Nephron (organoid): ENCODE data around the gene UNC5C.

ENCODE experiments used
- H3K27ac Mint-ChIP-seq, 3 experiments: 2 replicates each; pipeline ENCODE4 v1.8.0; 2020; ENCODE audit warnings: mixed read lengths in 3 of 3, mild to moderate bottlenecking in 2 of 3, moderate library complexity in 1 of 3
- H3K27me3 Mint-ChIP-seq: 2 replicates; pipeline ENCODE4 v1.8.0; 2021; ENCODE audit warnings: low read depth, mild to moderate bottlenecking, moderate library complexity, mixed read lengths
- H3K36me3 Mint-ChIP-seq: 2 replicates; pipeline ENCODE4 v1.8.0; 2020; ENCODE audit warnings: low read depth, mixed read lengths
- H3K4me1 Mint-ChIP-seq: 2 replicates; pipeline ENCODE4 v1.8.0; 2020; ENCODE audit warnings: mixed read lengths
- H3K4me3 Mint-ChIP-seq, 3 experiments: 2 replicates each; pipeline ENCODE4 v1.8.0; 2020; ENCODE audit warnings: mild to moderate bottlenecking in 3 of 3, mixed read lengths in 3 of 3, moderate library complexity in 2 of 3
- H3K9me3 Mint-ChIP-seq: 2 replicates; pipeline ENCODE4 v1.8.0; 2020; ENCODE audit warnings: mixed read lengths
- TF ChIP-seq, protein P1 (sequence below), 3 experiments: fragments of 200-600 bp; sonication (generic); IDR thresholded peaks; one replicate each; pipeline ENCODE4 v1.5.0; 2021; ENCODE audit warnings: antibody characterized with exemption in 3 of 3; ENCODE audit not compliant: unreplicated experiment in 3 of 3

UNC5C gene

DNA sequence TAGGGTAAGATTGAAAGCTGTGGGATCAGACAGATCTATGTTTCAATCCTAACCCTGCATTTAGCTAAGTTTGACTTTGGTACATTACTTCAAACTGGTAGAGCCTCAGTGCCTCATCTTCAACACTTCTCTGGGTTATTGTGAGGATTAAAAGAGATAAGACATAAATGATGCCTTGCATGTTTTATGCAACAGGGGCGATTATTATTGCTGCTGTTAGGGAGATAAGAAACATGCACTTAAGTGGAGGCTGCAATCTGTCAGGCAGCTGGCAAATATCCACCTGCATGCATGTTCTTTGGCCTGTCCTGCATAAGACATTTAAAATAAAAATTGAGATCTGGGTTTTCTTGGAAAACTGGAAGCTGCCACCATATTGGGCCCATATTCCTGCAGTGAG lies 24.6 kb downstream of the UNC5C start:
- Mint-ChIP-seq H3K4me3 (no peak overlapping the region), H3K36me3 (peaks cover 12% of the 10 kb centered on the region), H3K27me3 (no peaks in the 10 kb centered on the region), H3K9me3 (no peaks in the 10 kb centered on the region), H3K27ac (peak overlapping the region; percentile 67 to 85 (median 78)), H3K4me1 (peaks cover 28% of the 10 kb centered on the region)
- TF ChIP-seq, protein P1, sequence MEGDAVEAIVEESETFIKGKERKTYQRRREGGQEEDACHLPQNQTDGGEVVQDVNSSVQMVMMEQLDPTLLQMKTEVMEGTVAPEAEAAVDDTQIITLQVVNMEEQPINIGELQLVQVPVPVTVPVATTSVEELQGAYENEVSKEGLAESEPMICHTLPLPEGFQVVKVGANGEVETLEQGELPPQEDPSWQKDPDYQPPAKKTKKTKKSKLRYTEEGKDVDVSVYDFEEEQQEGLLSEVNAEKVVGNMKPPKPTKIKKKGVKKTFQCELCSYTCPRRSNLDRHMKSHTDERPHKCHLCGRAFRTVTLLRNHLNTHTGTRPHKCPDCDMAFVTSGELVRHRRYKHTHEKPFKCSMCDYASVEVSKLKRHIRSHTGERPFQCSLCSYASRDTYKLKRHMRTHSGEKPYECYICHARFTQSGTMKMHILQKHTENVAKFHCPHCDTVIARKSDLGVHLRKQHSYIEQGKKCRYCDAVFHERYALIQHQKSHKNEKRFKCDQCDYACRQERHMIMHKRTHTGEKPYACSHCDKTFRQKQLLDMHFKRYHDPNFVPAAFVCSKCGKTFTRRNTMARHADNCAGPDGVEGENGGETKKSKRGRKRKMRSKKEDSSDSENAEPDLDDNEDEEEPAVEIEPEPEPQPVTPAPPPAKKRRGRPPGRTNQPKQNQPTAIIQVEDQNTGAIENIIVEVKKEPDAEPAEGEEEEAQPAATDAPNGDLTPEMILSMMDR (IDR thresholded peaks at IDR 0.05; ENCODE audit: unreplicated experiment in 3 of 3) = no peak

DNA sequence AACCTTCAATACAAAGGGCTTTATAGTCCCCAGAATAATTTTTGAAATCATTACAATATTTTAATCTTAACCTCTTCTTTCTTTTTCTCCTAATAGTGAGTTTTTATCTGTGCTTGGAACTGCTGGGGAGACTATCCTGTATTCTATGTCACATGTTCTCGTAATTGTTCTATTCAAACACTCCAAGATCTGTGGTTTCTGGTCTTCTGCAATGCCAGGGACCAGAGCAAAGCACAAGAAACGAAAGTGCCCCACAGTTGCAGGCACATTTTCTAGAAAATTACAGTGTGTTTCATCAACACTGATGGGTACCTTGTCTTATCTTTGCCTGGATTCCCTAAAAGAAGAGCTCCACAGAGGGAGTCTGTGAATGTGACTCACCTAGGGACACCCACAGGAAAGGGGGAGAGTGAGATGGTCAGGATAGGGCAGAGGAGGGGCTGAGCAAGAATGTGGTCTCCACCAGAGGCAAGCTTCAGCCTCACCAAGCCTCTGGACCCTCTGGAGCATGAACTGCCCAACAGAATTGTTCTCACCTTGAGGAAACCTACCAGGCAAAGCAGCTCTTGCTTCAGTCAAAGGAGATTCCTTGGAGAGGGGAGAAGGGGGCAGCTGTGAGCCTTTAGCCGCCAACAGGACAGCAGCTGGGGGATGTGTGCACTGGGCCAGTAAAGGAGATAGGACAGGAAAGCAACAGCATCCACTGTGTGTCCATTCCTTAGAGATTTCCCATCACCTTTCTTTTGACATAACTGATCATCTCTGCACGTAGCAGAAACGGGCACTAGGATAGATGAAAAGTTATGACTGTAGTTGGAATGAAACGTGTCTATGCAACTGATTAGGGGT lies 25.9 kb downstream of the UNC5C start:
- Mint-ChIP-seq H3K27me3 (no peaks in the 10 kb centered on the region), H3K4me1 (peaks cover 28% of the 10 kb centered on the region), H3K4me3 (no peak overlapping the region), H3K36me3 (peaks cover 19% of the 10 kb centered on the region), H3K9me3 (no peaks in the 10 kb centered on the region), H3K27ac (no peak overlapping the region)
- TF ChIP-seq, protein P1 (IDR thresholded peaks at IDR 0.05; ENCODE audit: unreplicated experiment in 3 of 3) = no peak

DNA sequence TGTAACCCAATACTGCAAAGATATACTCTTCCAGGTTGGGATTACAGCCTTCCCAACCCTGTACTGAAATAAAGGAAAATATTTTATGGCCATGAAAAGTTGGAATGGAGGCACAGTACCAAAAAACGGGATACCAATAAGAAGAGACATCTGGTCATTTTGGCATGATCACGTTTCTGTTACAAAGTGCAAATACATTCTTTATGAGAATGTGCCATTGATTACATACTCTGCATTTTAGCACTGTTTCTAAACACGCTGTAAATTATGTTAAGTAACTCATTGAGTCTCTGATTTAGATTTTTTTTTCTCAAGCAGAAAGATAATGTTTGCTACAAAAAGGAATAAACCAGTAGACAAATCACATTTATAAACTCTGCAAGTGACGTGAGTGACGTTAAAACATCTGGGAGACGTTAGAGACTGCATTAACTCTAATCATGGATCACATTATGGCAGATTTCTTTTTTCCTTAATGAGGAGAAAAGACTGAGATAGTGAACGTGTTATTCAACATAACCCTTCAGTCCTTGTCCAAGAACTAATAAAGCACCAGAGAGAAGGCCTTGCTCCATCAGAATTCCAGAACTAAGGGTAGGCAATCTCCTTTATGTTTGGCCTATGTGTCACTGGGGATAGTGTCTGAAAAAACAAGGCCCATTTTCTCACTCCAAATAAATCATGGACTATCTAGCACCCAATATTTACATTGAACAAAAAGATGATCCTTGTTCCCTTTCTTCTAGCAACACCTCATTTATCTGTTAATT lies 31.0 kb downstream of the UNC5C start:
- no peak overlapping the region for H3K4me3 Mint-ChIP-seq
- H3K9me3 Mint-ChIP-seq = no peaks in the 10 kb centered on the region
- H3K27ac Mint-ChIP-seq = peak overlapping the region in 2 of 3 experiments; percentile 13 to 63
- peaks cover 15% of the 10 kb centered on the region for H3K36me3 Mint-ChIP-seq
- TF ChIP-seq, protein P1 (IDR thresholded peaks at IDR 0.05; ENCODE audit: unreplicated experiment in 3 of 3) = no peak
- H3K4me1 Mint-ChIP-seq = peaks cover 17% of the 10 kb centered on the region
- no peaks in the 10 kb centered on the region for H3K27me3 Mint-ChIP-seq

DNA sequence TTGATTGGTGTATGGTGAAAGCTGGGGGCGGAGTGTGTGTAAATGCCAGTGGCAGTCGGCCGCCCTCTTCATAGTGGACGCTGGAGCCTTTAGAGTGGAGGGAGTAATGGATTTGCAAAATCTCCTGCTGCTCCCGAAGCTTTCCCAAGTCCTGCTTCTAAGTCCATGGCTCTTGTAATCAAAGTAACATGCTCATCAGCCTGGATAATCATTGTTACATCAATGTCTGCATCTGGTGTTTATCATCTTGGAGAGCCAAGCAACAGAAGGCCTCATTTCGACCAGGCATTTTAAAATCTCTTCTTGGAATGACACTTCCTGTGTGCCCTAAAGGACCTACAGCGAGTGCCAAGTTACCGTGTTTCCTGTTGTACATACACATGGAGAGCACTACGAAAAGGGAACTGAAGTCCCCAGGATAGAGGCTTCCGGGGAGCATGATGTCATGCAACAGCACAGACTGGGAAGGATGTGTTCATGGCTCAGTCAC lies 32.2 kb downstream of the UNC5C start:
- H3K27ac Mint-ChIP-seq = peak overlapping the region in 1 of 3 experiments; percentile 13
- no peaks in the 10 kb centered on the region for H3K27me3 Mint-ChIP-seq
- peaks cover 17% of the 10 kb centered on the region for H3K4me1 Mint-ChIP-seq
- TF ChIP-seq, protein P1 (IDR thresholded peaks at IDR 0.05; ENCODE audit: unreplicated experiment in 3 of 3) = no peak
- H3K36me3 Mint-ChIP-seq = peaks cover 17% of the 10 kb centered on the region
- H3K4me3 Mint-ChIP-seq = no peak overlapping the region
- no peaks in the 10 kb centered on the region for H3K9me3 Mint-ChIP-seq

DNA sequence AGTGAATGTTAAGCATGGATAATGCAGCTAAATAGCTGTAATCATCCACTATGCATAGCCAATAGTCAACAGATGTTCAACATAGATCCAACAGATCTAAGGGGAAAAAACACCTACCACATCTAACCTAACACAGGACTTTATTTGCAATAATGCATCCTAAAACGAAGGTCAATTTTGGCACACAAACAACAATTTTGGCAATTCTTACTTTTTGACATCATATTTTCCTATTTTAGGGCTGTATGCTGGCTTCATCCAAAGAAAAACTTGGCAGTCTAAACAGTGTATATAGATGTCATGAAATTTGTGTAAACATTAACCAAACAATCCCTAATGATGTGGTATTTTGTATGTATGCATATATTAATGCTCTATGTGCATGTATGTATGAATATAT lies 33.2 kb downstream of the UNC5C start:
- Mint-ChIP-seq H3K4me1 (peaks cover 21% of the 10 kb centered on the region), H3K9me3 (no peaks in the 10 kb centered on the region), H3K27ac (no peak overlapping the region), H3K36me3 (peaks cover 18% of the 10 kb centered on the region), H3K27me3 (no peaks in the 10 kb centered on the region), H3K4me3 (no peak overlapping the region)
- TF ChIP-seq, protein P1 (IDR thresholded peaks at IDR 0.05; ENCODE audit: unreplicated experiment in 3 of 3) = no peak
